Esophagus muscularis mucosa (tissue), 4 donors: ENCODE data around the gene GNGT1. TPM values are rescaled to one million over a fixed set of nuclear protein-coding genes. Genes with fewer than 3 reads are reported as not detected.

Experiments used
- DNase-seq: peaks from one replicate; pipeline ENCODE4 v3.0.0-alpha.2; 2017; ENCODE audit errors: extremely low spot score
- H3K27ac ChIP-seq, 4 donors: fragments of 200-600 bp; sonication (generic); replicated peaks in 1 of 4; 1 replicate in 3 of 4; 2 replicates in 1 of 4; pipeline ENCODE4 v1.5.1; 2016 to 2019; ENCODE audit warnings: mild to moderate bottlenecking in 1 of 4
- H3K27me3 ChIP-seq, 4 donors: fragments of 200-600 bp; sonication (generic); one replicate each; pipeline versions ENCODE4 v1.5.1 to v1.6.0; 2016 to 2019
- H3K36me3 ChIP-seq, 4 donors: fragments of 200-600 bp; sonication (generic); one replicate each; pipeline ENCODE4 v1.5.1; 2016 to 2019
- H3K4me1 ChIP-seq, 4 donors: fragments of 200-600 bp; sonication (generic); one replicate each; pipeline ENCODE4 v1.5.1; 2016 to 2019
- H3K4me3 ChIP-seq, 4 donors: fragments of 200-600 bp; sonication (generic); 1 replicate in 2 of 4; 2 replicates in 2 of 4; pipeline ENCODE4 v1.5.1; 2016 to 2019; ENCODE audit warnings: mild to moderate bottlenecking in 4 of 4, moderate library complexity in 1 of 4
- H3K9me3 ChIP-seq, 4 donors: fragments of 200-600 bp; sonication (generic); 1 replicate in 3 of 4; 2 replicates in 1 of 4; pipeline ENCODE4 v1.5.1; 2016 to 2019
- EP300 ChIP-seq: sonication (generic); formaldehyde crosslinking; IDR thresholded peaks from one replicate; pipeline ENCODE4 v1.6.1; 2017; ENCODE audit warnings: antibody characterized with exemption
- POLR2A ChIP-seq: fragments of 450-650 bp; IDR thresholded peaks from one replicate; pipeline ENCODE4 v1.6.1; 2017; ENCODE audit warnings: antibody characterized with exemption, moderate library complexity, mild to moderate bottlenecking, low read depth
- POLR2AphosphoS5 ChIP-seq, 2 donors: sonication (generic); formaldehyde crosslinking; IDR thresholded peaks; one replicate each; pipeline ENCODE4 v1.6.1; 2017; ENCODE audit warnings: antibody characterized with exemption in 2 of 2
- WGBS: methylation state at CpG from one replicate; pipeline ENCODE4 v1.1.5; 2018; 5-methylcytosine and 5-hydroxymethylcytosine counted together
- intact Hi-C: fragments of 100-400 bp; cut with DNase I; formaldehyde crosslinking; loops from one replicate; pipeline ENCODE4 v1.15.1; 2023
- total RNA-seq, 4 donors: library from RNA; depleted of rRNA; stranded (reverse); fragments of >200 nt; gene quantifications; one replicate each; pipeline versions ENCODE4 v1.1.0 to v1.2.1, GENCODE V29; 2016
- TF ChIP-seq, protein P1 (sequence below), 3 experiments: fragments of 200-600 bp in 2 of 3; fragments of 450-650 bp in 1 of 3; sonication (generic) in 2 of 3; IDR thresholded peaks; one replicate each; pipeline ENCODE4 v1.5.1; 2017 to 2019; ENCODE audit warnings: antibody characterized with exemption in 3 of 3, mild to moderate bottlenecking in 2 of 3, moderate library complexity in 1 of 3

GNGT1 gene
- not detected for total RNA-seq

DNA sequence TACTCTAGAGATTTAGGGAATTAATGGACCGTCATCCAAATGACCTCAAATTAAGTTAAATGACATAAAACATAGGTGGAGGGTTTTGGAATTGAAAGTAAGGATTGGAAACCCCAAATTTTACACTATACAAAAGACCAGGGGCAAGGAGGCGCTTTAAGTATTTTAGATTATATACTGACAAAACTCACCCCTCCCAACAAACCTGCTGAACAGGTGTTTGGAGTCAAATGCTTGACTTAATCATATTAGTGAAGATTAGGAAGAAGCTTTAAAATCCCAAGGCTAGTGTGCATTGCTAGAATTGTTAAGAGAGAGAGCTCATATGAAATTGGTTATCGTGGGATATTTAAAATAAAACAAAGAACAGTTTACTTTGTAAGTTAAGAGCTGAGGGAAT lies at the start of gene GNGT1:
TSS of gene GNGT1 (plus strand) at position 301 of the 400 bp plus-strand sequence. CDS start 180 bp downstream, outside the sequence.
- DNase-seq: no peak
- WGBS: 79% methylated on average over 3 of the region's 3 CpGs
- Histone ChIP-seq H3K4me3 (no peak within 1 kb of the TSS), H3K27me3 (no peaks in the 10 kb centered on the region), H3K27ac (no peak within 1 kb of the TSS), H3K36me3 (no peaks in the 10 kb centered on the region), H3K4me1 (peaks cover 8 to 15% (median 13%) of the 10 kb centered on the region in 4 donors), H3K9me3 (no peaks in the 10 kb centered on the region)
- intact Hi-C loops: loop anchor here (5.0 to 10.0 kb wide), 2 partner anchors 101 to 369 kb away; no protein-coding TSS in a partner anchor
- TF ChIP-seq, protein P1, sequence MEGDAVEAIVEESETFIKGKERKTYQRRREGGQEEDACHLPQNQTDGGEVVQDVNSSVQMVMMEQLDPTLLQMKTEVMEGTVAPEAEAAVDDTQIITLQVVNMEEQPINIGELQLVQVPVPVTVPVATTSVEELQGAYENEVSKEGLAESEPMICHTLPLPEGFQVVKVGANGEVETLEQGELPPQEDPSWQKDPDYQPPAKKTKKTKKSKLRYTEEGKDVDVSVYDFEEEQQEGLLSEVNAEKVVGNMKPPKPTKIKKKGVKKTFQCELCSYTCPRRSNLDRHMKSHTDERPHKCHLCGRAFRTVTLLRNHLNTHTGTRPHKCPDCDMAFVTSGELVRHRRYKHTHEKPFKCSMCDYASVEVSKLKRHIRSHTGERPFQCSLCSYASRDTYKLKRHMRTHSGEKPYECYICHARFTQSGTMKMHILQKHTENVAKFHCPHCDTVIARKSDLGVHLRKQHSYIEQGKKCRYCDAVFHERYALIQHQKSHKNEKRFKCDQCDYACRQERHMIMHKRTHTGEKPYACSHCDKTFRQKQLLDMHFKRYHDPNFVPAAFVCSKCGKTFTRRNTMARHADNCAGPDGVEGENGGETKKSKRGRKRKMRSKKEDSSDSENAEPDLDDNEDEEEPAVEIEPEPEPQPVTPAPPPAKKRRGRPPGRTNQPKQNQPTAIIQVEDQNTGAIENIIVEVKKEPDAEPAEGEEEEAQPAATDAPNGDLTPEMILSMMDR (IDR thresholded peaks at IDR 0.05): no peak
- TF ChIP-seq POLR2AphosphoS5 (IDR thresholded peaks at IDR 0.05): no peak
- no peak for TF ChIP-seq POLR2A
- TF ChIP-seq EP300: no peak

DNA sequence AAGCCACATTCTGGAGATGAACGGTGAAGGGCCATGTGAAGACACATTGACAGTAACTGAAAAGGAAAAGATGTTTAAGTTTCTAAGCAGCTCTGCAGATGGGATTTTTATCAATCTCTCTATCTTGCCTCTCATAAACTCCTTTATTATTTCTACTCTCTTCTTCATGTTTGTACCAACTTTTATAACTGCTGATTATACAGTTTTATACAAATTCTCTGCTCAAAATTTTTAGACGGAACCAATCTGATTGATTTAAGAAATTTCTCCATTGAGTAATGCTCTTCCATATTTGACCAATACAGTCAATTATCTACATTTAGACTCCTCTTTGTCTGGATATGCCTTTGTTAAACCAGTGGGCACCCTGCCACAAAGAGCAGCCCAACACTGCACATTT lies 47.5 kb upstream of the GNGT1 start:
- H3K27me3 ChIP-seq: no peaks in the 10 kb centered on the region
- no peaks in the 10 kb centered on the region for H3K9me3 ChIP-seq
- H3K27ac ChIP-seq: no peak overlapping the region
- no peak for TF ChIP-seq POLR2A
- TF ChIP-seq EP300: no peak
- TF ChIP-seq, protein P1 (IDR thresholded peaks at IDR 0.05): no peak
- TF ChIP-seq POLR2AphosphoS5 (IDR thresholded peaks at IDR 0.05): no peak
- WGBS: 86% methylated on average over 2 of the region's 2 CpGs
- intact Hi-C loops: no loop called here
- no peak overlapping the region for H3K4me3 ChIP-seq
- no peaks in the 10 kb centered on the region for H3K36me3 ChIP-seq
- no peaks in the 10 kb centered on the region for H3K4me1 ChIP-seq
- no peak for DNase-seq

DNA sequence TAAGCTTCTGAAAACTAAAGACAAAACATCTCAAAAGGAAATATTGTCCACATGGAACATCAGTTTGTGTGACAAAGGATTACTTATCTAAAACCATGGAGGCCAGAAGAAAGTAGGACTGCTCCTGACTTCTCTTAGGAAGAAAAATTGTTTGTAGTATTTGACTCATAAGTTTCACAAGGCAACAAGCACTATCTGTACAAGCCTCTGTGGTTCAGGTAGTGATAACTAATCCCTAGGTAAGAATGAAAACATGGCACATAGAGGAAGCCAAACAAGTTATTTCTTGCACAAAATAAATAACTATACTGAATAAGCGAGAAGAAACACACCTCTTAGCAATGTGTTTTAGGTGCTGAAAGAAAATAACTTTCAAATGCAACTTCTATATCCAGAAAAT lies 46.1 kb upstream of the GNGT1 start:
- intact Hi-C loops: no loop called here
- no peaks in the 10 kb centered on the region for H3K36me3 ChIP-seq
- 96% methylated on average over 1 of the region's 1 CpG for WGBS
- no peaks in the 10 kb centered on the region for H3K9me3 ChIP-seq
- H3K4me1 ChIP-seq: no peaks in the 10 kb centered on the region
- no peak overlapping the region for H3K4me3 ChIP-seq
- H3K27ac ChIP-seq: no peak overlapping the region
- no peak for DNase-seq
- no peaks in the 10 kb centered on the region for H3K27me3 ChIP-seq
- TF ChIP-seq EP300 (no peak), POLR2AphosphoS5 (IDR thresholded peaks at IDR 0.05) (no peak), POLR2A (no peak)
- TF ChIP-seq, protein P1 (IDR thresholded peaks at IDR 0.05): no peak

DNA sequence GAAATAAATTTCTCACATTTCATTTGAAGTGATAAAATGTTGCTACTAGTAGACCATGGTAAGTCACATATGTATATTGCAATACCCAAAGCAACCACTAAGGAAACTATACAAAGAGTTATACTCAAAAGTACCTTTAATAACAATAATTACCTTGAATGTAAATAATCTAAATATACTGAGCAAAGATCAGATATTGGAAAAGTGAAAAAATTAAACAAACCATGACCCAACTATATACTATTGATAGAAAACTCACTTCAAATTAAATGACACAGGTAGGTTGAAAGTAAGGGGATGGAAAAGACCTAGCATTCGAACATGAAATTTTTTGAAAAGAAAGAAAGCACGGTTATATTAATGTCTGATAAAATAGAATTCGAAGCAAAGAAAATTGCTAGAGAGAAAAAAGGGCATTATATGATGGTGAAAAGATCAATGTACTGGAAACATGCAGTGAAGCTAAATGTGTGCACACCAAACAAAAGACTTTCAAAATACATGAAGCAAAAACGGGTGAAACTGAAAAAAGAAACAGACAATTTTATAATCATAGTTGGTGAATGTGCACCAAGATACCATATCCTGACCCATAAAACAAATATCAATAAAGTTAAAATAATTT lies 44.9 kb upstream of the GNGT1 start:
- intact Hi-C loops: no loop called here
- Histone ChIP-seq H3K36me3 (no peaks in the 10 kb centered on the region), H3K27ac (no peak overlapping the region), H3K4me1 (no peaks in the 10 kb centered on the region), H3K27me3 (no peaks in the 10 kb centered on the region), H3K4me3 (no peak overlapping the region), H3K9me3 (no peaks in the 10 kb centered on the region)
- no peak for DNase-seq
- 85% methylated on average over 4 of the region's 4 CpGs for WGBS
- TF ChIP-seq POLR2A: no peak
- TF ChIP-seq, protein P1 (IDR thresholded peaks at IDR 0.05): peak in 1 of 3 experiments; percentile 21
- no peak for TF ChIP-seq POLR2AphosphoS5 (IDR thresholded peaks at IDR 0.05)

DNA sequence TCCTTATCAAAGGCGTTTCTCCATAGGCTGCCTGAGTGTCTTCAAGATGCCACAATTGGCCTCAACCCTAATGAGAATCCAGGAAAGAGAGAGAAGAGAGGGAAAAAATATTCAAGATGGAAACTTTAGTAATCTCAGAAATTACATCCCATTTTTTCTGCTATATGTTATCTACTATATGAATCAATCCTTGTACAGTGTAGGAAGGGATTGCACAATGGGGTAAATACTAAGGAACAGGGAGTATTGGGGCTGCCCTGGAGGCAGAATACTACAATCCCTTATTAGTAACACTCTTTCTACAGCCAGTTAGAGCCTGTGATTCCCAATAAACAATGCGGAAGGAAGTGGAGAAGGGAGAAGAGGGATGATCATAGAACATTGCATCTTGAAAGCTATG lies 43.7 kb upstream of the GNGT1 start:
- intact Hi-C loops: no loop called here
- Histone ChIP-seq H3K4me3 (no peak overlapping the region), H3K4me1 (no peaks in the 10 kb centered on the region), H3K27me3 (no peaks in the 10 kb centered on the region), H3K36me3 (no peaks in the 10 kb centered on the region), H3K27ac (no peak overlapping the region), H3K9me3 (no peaks in the 10 kb centered on the region)
- no peak for TF ChIP-seq EP300
- TF ChIP-seq POLR2A: no peak
- TF ChIP-seq POLR2AphosphoS5 (IDR thresholded peaks at IDR 0.05): no peak
- TF ChIP-seq, protein P1 (IDR thresholded peaks at IDR 0.05): no peak
- WGBS: 87% methylated on average over 2 of the region's 2 CpGs
- no peak for DNase-seq
